GM12872 (cell line): Measurements from ENCODE around the gene PHOX2A.

ENCODE experiments used
- TF ChIP-seq, protein P1 (sequence below): IDR thresholded peaks from 3 replicates; pipeline ENCODE4 v1.5.1; 2011; ENCODE audit warnings: low read depth, mild to moderate bottlenecking, low read length, moderate library complexity; ENCODE audit not compliant: insufficient read depth

PHOX2A gene

DNA sequence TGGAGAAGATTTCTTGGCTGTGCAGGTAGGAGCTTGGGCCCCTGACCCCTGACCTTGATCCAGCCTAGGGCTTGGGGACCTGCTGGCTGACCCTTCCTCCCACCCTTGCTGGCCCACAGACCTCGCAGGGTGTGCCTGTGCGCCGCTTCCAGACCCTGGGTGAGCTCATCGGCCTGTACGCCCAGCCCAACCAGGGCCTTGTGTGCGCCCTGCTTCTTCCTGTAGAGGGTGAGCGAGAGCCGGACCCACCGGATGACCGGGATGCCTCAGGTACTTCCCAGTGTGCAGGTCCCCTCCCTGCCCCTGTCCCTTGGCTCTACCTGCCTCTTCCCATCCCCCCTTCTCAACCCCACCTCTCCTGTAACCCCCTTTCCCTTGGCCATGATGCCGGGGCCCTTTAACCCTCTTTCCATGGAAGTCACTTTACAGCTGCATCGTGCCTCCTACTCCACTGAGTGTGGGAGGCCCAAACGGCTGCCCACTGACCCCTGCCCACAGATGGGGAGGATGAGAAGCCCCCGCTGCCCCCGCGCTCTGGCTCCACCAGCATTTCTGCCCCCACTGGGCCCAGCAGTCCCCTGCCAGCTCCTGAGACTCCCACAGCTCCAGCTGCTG lies 15.6 kb downstream of the PHOX2A start:
- TF ChIP-seq, protein P1, sequence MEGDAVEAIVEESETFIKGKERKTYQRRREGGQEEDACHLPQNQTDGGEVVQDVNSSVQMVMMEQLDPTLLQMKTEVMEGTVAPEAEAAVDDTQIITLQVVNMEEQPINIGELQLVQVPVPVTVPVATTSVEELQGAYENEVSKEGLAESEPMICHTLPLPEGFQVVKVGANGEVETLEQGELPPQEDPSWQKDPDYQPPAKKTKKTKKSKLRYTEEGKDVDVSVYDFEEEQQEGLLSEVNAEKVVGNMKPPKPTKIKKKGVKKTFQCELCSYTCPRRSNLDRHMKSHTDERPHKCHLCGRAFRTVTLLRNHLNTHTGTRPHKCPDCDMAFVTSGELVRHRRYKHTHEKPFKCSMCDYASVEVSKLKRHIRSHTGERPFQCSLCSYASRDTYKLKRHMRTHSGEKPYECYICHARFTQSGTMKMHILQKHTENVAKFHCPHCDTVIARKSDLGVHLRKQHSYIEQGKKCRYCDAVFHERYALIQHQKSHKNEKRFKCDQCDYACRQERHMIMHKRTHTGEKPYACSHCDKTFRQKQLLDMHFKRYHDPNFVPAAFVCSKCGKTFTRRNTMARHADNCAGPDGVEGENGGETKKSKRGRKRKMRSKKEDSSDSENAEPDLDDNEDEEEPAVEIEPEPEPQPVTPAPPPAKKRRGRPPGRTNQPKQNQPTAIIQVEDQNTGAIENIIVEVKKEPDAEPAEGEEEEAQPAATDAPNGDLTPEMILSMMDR, result no peak

DNA sequence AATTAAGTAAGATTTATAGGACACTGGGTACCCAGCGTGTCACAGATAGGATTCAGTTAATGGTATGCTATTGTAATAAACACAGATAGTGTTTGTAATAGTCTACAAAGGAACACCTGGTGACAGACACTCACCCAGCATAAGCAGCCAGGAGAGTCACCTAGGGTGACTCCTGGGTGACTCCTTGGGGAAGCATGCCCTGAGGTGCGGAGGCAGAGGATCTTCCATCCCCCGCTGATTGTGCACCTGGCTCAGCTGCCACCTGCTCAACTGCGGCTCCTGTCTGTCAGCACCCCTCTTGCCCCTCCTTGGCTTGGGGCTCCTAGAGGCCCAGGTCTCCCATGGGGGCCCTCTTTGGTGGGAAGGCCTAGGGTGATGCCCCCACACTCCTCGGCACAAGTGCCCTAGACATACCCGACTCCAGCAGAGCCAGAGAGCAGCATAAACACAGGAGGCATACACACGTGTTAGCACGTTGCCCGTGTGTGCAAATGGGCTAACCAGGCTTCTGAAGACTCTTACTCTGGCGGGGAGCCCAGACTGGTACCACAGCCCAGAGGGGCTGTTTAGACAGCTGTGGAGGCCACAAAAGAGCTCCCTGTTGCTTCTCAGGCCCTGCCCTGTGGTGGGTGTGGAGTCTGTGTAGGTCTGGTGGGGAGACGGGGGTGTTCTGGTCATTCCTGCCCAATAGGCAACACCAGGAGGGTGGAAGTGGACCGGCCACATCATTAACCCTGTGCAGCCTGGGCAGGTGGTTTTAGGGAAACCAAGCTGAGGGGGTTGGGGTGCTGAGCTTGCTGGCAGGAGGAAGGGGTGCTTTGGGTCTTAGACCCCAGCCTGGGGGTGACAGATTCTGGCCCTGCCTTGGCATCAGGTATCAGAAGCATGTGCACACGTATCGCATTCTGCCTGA lies 16.4 kb downstream of the PHOX2A start:
- TF ChIP-seq, protein P1, result no peak

DNA sequence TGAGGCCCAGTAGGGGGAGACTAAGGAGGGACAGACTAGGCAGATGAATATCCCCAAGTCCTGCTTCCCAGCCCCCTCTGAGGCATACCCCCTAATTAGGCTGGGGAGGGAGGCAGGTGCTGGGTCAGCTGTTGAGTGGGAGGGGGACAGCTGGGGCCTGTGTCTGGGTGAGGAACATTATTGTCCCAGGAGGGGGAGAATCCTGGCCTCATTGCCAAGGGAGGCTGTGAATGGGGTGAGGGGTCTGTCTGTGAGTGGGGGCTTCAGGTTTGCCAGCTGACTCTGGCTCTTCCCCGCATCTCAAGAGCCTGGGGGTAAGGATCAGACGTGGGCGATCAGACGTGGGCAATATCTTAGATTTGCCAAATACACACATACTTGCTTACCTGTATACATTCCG lies 17.3 kb downstream of the PHOX2A start:
- TF ChIP-seq, protein P1, result no peak

DNA sequence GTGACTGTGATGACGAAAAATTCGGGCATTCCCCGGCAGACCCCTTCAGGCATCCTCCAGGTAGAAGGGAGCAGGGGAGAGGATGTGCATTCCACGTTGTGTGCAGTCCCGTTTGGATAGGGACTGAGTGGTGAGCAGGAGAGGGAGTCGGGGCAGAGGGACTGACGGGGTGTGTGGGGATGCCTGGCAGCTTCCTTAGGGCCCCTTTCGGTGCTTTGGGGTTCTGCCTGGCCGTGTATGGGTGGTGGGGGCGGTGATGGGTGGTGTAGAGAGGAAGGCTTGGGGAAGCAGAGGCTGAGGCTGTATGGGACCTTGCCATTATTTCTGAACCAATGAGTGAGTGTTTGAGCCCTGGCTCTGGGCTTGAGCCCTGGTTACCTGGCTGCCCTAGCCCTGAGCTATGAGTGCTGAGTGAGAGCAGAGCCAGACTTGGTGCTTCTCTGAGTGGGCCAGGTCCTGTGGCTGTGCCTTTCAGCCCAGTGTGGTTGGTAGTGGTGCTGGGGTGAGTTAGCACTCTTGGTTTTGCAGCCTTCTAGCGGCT lies 18.5 kb downstream of the PHOX2A start:
- TF ChIP-seq, protein P1, result no peak

DNA sequence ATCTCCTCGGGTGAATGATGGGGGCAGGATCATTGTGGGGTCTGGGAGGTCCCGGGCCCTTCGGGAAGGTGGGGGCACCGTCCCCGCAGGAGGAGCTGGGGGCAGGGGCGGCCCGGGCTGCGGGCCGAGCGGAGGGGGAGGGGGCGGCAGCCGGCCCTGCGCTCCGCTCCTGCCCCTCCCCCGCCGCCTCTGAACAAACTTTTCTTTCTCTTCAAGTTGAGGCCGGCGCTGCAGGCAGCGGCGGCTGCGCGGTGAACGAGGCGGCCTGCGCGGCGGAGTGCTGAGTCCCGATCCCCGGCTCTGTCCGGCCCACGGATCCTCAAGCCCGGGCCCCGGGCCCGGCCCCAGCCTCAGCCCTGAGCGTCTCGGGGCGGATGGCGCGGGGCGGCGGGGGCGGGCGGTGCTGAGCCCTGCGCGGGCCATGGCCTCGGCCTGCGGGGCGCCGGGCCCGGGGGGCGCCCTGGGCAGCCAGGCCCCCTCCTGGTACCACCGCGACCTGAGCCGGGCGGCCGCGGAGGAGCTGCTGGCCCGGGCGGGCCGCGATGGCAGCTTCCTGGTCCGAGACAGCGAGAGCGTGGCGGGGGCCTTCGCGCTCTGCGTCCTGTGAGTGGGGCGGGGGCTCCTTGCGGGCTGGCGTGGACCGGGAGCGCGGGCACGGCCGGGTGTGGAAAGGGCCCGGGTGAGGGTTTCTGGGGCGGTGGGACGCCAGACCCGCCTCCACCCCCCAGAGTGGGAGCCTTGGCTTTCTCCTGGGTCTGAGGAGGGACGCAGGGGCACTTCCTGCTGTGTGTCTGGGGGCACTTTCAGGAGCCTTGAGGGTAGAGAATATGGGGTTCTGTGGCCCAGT lies 19.2 kb downstream of the PHOX2A start, which contains the start of gene INPPL1:
TSS of gene INPPL1 (plus strand) at position 204 of the 847 bp plus-strand sequence. CDS start at position 422, 218 bp downstream.
- TF ChIP-seq, protein P1, result no peak

DNA sequence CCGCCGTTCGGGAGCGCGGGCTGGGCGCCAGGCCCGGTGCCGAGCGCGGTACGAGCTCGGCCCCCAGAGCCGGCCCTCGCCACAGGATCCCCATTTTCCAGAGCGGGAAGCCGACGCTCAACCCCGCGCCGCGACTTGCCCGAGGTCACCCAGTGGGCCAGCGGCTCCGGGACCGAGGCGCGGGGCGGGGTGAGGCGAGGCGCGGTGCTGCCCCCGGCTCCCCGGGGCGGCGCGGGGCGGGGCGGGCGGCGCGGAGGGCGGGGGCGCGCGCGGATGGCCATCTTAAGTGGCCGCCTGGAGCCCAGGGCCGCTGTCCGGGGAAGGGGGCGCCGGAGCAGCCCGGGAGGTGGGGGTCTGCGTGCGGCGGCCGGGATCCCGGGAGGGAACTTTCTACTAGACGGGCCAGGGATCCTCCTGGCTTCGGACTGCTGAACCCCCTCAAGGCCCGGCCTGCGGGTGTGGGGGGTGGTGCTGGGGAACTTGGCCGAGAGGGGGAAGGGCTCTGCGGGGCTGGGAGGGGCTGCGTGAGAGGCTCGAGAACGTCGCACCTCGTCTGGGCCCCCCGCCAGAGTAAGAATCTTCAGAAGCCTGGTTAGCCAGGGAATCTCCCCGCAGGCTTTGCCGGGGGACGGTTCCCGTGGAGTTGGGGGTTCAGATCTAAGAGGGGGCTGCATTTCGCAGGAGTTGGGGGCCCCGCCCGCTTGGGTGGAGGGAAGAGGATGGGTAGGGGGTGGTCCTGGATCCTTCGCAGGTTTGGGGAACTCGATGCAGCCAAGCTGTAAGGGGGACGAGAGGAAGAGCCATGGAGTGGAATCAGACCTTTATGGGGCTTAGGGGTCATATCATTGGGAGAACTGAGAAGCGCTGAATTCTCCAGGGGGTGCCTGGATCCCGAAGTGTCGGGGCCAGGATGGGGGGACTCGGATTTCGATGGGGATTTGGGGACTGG lies 20.1 kb downstream of the PHOX2A start:
- TF ChIP-seq, protein P1, result no peak
